Endodermal cell (in vitro differentiated cells): ENCODE results near the gene NTRK1. TPM values are rescaled to one million over a fixed set of nuclear protein-coding genes. Genes with fewer than 3 reads are reported as not detected.
A peak's percentile ranks its signal among the peaks of the same experiment; 100 is the strongest.

Experiments
- DNase-seq: peaks from one replicate; pipeline ENCODE4 v3.0.0-alpha.2; 2017
- H3K27ac ChIP-seq: 2 replicates; pipeline ENCODE4 v1.5.1; 2013; ENCODE audit warnings: mild to moderate bottlenecking, low read depth, low read length, moderate library complexity
- H3K27me3 ChIP-seq: 2 replicates; pipeline ENCODE4 v1.6.1; 2013; ENCODE audit warnings: mild to moderate bottlenecking, low read length, moderate library complexity; ENCODE audit not compliant: insufficient read depth, control insufficient read depth, poor library complexity, severe bottlenecking
- H3K36me3 ChIP-seq: 2 replicates; pipeline ENCODE4 v1.7.0; 2013; ENCODE audit warnings: mild to moderate bottlenecking, low read length, moderate library complexity; ENCODE audit not compliant: control insufficient read depth, insufficient read depth
- H3K4me1 ChIP-seq: one replicate; pipeline ENCODE4 v1.7.0; 2013; ENCODE audit warnings: low read length; ENCODE audit not compliant: control insufficient read depth, insufficient read depth
- H3K4me3 ChIP-seq: 2 replicates; pipeline ENCODE4 v1.5.1; 2013; ENCODE audit warnings: mild to moderate bottlenecking, low read length, moderate library complexity
- H3K9ac ChIP-seq: 2 replicates; pipeline ENCODE4 v1.6.1; 2013; ENCODE audit warnings: mild to moderate bottlenecking, low read length, moderate library complexity; ENCODE audit not compliant: poor library complexity, severe bottlenecking; ENCODE audit errors: extremely low read depth
- H3K9me3 ChIP-seq: 2 replicates; pipeline ENCODE4 v1.6.1; 2013; ENCODE audit warnings: mild to moderate bottlenecking, low read length, moderate library complexity; ENCODE audit not compliant: control insufficient read depth
- H3K27ac Mint-ChIP-seq: 2 replicates; pipeline ENCODE4 v1.8.0; 2020; ENCODE audit warnings: mixed read lengths
- H3K27me3 Mint-ChIP-seq: 2 replicates; pipeline ENCODE4 v1.8.0; 2021; ENCODE audit warnings: mild to moderate bottlenecking, mixed read lengths; ENCODE audit not compliant: insufficient read depth
- H3K36me3 Mint-ChIP-seq: 2 replicates; pipeline ENCODE4 v1.8.0; 2020; ENCODE audit warnings: low read depth, mixed read lengths
- H3K4me1 Mint-ChIP-seq: 2 replicates; pipeline ENCODE4 v1.8.0; 2020; ENCODE audit warnings: mixed read lengths
- H3K4me3 Mint-ChIP-seq: 2 replicates; pipeline ENCODE4 v1.8.0; 2020; ENCODE audit warnings: mild to moderate bottlenecking, moderate library complexity, mixed read lengths
- H3K9me3 Mint-ChIP-seq: 2 replicates; pipeline ENCODE4 v1.8.0; 2020; ENCODE audit warnings: mild to moderate bottlenecking, mixed read lengths
- CTCF ChIP-seq: fragments of 200-600 bp; sonication (generic); conservative IDR thresholded peaks from 2 replicates; pipeline ENCODE4 v1.5.0; 2021; ENCODE audit warnings: antibody characterized with exemption, mild to moderate bottlenecking
- WGBS, 2 experiments: methylation state at CpG; one replicate each; pipeline versions ENCODE4 v1.1.5 to v1.1.7; 2013; ENCODE audit warnings: missing lambda C conversion rate in 2 of 2, mixed read lengths in 1 of 2; ENCODE audit not compliant: insufficient coverage in 1 of 2, insufficient read length in 1 of 2; 5-methylcytosine and 5-hydroxymethylcytosine counted together
- total RNA-seq, 2 donors: library from RNA; stranded (reverse); fragmentation: NEBNext Ultra II Directional in 1 of 2; extraction: Animal tissue kit (Norgen Biotek cat#: 25700) in 1 of 2; gene quantifications; 2 replicates in 1 of 2; 3 replicates in 1 of 2; pipeline ENCODE4 v1.2.1, GENCODE V29; 2021

NTRK1 gene
- total RNA-seq, 2 donors from 2014 or later = 0.44 to 0.82 TPM

- Histone ChIP-seq H3K27me3 (peaks cover 26% of the 10 kb centered on the region), H3K4me1 (no peaks in the 10 kb centered on the region), H3K4me3 (no peak overlapping the region), H3K36me3 (no peaks in the 10 kb centered on the region), H3K27ac (no peak overlapping the region), H3K9me3 (no peaks in the 10 kb centered on the region), H3K9ac (no peak overlapping the region)
- DNase-seq = no peak
- no peak for TF ChIP-seq CTCF
- H3K27ac Mint-ChIP-seq = no peak overlapping the region
- H3K9me3 Mint-ChIP-seq = no peaks in the 10 kb centered on the region
- no peaks in the 10 kb centered on the region for H3K4me1 Mint-ChIP-seq
- H3K27me3 Mint-ChIP-seq = peaks cover 47% of the 10 kb centered on the region
- no peak overlapping the region for H3K4me3 Mint-ChIP-seq
- WGBS, 2 experiments = 87% methylated on average over 1 of the region's 1 CpG; no CpG with 5 or more reads in 1 of the 2 experiments
- no peaks in the 10 kb centered on the region for H3K36me3 Mint-ChIP-seq
Observed at GRCh38 chr1:156826630-156827029, 34.0 kb upstream of the NTRK1 start.

- Mint-ChIP-seq H3K27me3 (peaks cover 42% of the 10 kb centered on the region), H3K4me3 (no peak overlapping the region), H3K4me1 (no peaks in the 10 kb centered on the region), H3K27ac (no peak overlapping the region), H3K9me3 (no peaks in the 10 kb centered on the region), H3K36me3 (no peaks in the 10 kb centered on the region)
- 80 to 91% methylated on average over 6 to 18 of the region's 18 CpGs for WGBS, 2 experiments
- Histone ChIP-seq H3K9me3 (no peaks in the 10 kb centered on the region), H3K27ac (no peak overlapping the region), H3K4me3 (no peak overlapping the region), H3K4me1 (no peaks in the 10 kb centered on the region), H3K36me3 (no peaks in the 10 kb centered on the region), H3K9ac (no peak overlapping the region), H3K27me3 (peaks cover 21% of the 10 kb centered on the region)
- DNase-seq = no peak
- no peak for TF ChIP-seq CTCF
Observed at GRCh38 chr1:156828400-156829124, 32.1 kb upstream of the NTRK1 start.

DNA sequence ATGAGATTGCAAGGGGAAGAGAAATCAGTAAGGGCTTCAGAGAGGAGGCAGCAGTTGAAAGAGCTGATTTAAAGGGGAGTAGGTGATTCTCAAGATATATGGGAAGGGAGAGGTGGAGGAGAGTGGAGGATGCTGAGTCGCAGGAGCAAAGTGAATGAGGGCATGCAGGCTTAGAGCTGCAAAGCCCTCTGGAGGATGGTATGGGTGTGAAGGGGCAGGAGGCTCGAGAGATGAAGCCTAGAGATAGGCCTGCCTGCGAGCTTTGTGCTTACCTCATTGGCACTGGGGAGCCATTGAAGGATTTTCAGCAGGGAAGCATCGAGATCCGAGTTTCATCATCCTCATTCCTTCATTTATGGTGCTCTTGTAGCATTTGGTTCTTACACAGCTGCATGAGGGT is 28.2 kb upstream of the NTRK1 start:
- Histone ChIP-seq H3K4me1 (no peaks in the 10 kb centered on the region), H3K9ac (no peak overlapping the region), H3K27me3 (peaks cover 56% of the 10 kb centered on the region), H3K9me3 (no peaks in the 10 kb centered on the region), H3K4me3 (no peak overlapping the region), H3K36me3 (no peaks in the 10 kb centered on the region), H3K27ac (no peak overlapping the region)
- peak; percentile 63 for DNase-seq
- H3K9me3 Mint-ChIP-seq = no peaks in the 10 kb centered on the region
- TF ChIP-seq CTCF = peak; percentile 53
- no peak overlapping the region for H3K4me3 Mint-ChIP-seq
- WGBS, 2 experiments = 53 to 75% methylated on average over 4 to 5 of the region's 5 CpGs
- no peaks in the 10 kb centered on the region for H3K4me1 Mint-ChIP-seq
- no peak overlapping the region for H3K27ac Mint-ChIP-seq
- peaks cover 61% of the 10 kb centered on the region for H3K27me3 Mint-ChIP-seq
- no peaks in the 10 kb centered on the region for H3K36me3 Mint-ChIP-seq
